ENCODE data around the gene PRKCE.

DNA sequence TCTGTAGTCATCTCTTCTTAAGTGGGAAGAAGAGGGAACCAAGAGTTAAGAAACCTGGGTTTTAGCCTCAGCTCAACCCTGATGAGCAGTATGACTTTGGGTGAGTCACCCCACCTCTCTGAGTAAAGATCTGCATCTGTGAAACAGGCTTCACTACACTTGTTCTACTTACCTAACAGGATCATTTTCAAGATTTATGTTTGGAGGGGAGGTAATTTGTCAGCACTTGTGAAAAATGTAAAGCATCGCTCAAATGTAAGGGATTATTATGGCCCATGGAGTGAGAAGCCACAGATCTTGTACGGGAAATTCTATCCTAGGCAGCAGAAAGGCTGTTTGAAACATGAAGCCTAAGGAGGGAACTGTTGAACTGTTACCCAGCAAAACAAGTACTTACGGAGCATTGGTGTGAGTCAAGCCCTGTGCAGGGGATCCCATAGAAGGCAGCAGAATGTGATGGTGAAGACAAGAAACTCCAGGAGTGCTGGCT, 160.6 kb downstream of the PRKCE start:
- no peak for TF ChIP-seq POLR2AphosphoS5 (IDR thresholded peaks at IDR 0.05; ENCODE audit: insufficient read depth, low read depth, low read length)
- TF ChIP-seq FOS (IDR thresholded peaks at IDR 0.05; ENCODE audit: borderline replicate concordance, insufficient read depth, low read length), result peak; percentile 54
- TF ChIP-seq, protein P1, sequence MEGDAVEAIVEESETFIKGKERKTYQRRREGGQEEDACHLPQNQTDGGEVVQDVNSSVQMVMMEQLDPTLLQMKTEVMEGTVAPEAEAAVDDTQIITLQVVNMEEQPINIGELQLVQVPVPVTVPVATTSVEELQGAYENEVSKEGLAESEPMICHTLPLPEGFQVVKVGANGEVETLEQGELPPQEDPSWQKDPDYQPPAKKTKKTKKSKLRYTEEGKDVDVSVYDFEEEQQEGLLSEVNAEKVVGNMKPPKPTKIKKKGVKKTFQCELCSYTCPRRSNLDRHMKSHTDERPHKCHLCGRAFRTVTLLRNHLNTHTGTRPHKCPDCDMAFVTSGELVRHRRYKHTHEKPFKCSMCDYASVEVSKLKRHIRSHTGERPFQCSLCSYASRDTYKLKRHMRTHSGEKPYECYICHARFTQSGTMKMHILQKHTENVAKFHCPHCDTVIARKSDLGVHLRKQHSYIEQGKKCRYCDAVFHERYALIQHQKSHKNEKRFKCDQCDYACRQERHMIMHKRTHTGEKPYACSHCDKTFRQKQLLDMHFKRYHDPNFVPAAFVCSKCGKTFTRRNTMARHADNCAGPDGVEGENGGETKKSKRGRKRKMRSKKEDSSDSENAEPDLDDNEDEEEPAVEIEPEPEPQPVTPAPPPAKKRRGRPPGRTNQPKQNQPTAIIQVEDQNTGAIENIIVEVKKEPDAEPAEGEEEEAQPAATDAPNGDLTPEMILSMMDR (IDR thresholded peaks at IDR 0.05; ENCODE audit: extremely low read depth in 1 of 2, insufficient read depth in 1 of 2, low read depth in 1 of 2, low read length in 2 of 2), result no peak
- TF ChIP-seq POLR2A (IDR thresholded peaks at IDR 0.05; ENCODE audit: low read depth, low read length), result no peak
- TF ChIP-seq, protein P2, sequence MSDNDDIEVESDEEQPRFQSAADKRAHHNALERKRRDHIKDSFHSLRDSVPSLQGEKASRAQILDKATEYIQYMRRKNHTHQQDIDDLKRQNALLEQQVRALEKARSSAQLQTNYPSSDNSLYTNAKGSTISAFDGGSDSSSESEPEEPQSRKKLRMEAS (IDR thresholded peaks at IDR 0.05; ENCODE audit: insufficient read depth, insufficient read length), result no peak
- no peak for TF ChIP-seq EZH2 (IDR thresholded peaks at IDR 0.05; ENCODE audit: borderline replicate concordance, low read depth, low read length, severe bottlenecking)
- no peak for TF ChIP-seq MYC (IDR thresholded peaks at IDR 0.05; ENCODE audit: low read depth, low read length)
- no peak for TF ChIP-seq GATA2 (IDR thresholded peaks at IDR 0.05; ENCODE audit: insufficient read depth, insufficient read length, low read depth, low read length)
